Left ventricle myocardium inferior (tissue), 1 donor: ENCODE data around the gene EXOC2. TPM values are rescaled to one million over a fixed set of nuclear protein-coding genes. Genes with fewer than 3 reads are reported as not detected.

ENCODE experiments used
- DNase-seq: peaks from one replicate; pipeline ENCODE4 v3.0.0-alpha.2; 2020
- H3K27ac ChIP-seq: fragments of 200-600 bp; replicated peaks from 2 replicates; pipeline ENCODE4 v1.8.0; 2021
- H3K27me3 ChIP-seq: fragments of 200-600 bp; 2 replicates; pipeline ENCODE4 v1.8.0; 2021; ENCODE audit warnings: low read depth
- H3K36me3 ChIP-seq: fragments of 200-600 bp; 2 replicates; pipeline ENCODE4 v1.8.0; 2021
- H3K4me1 ChIP-seq: fragments of 200-600 bp; 2 replicates; pipeline ENCODE4 v1.8.0; 2021
- H3K4me3 ChIP-seq: fragments of 200-600 bp; 2 replicates; pipeline ENCODE4 v1.8.0; 2021; ENCODE audit warnings: mild to moderate bottlenecking, moderate library complexity
- H3K9me3 ChIP-seq: fragments of 200-600 bp; replicated peaks from 2 replicates; pipeline ENCODE4 v1.8.0; 2021
- CTCF ChIP-seq: fragments of 200-600 bp; IDR thresholded peaks from 2 replicates; pipeline ENCODE4 v1.8.0; 2021; ENCODE audit warnings: antibody characterized with exemption, mild to moderate bottlenecking, borderline replicate concordance
- intact Hi-C: fragments of 100-400 bp; cut with micrococcal nuclease; formaldehyde crosslinking; loops from one replicate; pipeline ENCODE4 v1.11.0; 2022
- total RNA-seq: library from RNA; stranded (reverse); fragmentation: NEBNext Ultra II Directional; extraction: Animal tissue kit (Norgen Biotek cat#: 25700); gene quantifications from one replicate; pipeline ENCODE4 v1.2.1, GENCODE V29; 2021
- donor health status: DM: no; HTN: yes; CAD: no; lungs with severe emphysema.

Gene EXOC2
- total RNA-seq, 1 donor from 2014 or later: 15.6 TPM

GRCh38 chr6:656460-657252 is 36.3 kb downstream of the EXOC2 start, which contains the start of gene HUS1B:
Gene HUS1B (minus strand): TSS chr6:657100. CDS start chr6:656944, 156 bp downstream.
- Histone ChIP-seq H3K9me3 (peaks cover 23% of the 10 kb centered on the region), H3K4me1 (peaks cover 52% of the 10 kb centered on the region), H3K27me3 (no peaks in the 10 kb centered on the region), H3K4me3 (no peak within 1 kb of the TSS), H3K27ac (peak within 1 kb of the TSS; percentile 41), H3K36me3 (peaks cover 23% of the 10 kb centered on the region)
- no peak for DNase-seq
- no peak for TF ChIP-seq CTCF
- intact Hi-C loops: no loop called here

DNA sequence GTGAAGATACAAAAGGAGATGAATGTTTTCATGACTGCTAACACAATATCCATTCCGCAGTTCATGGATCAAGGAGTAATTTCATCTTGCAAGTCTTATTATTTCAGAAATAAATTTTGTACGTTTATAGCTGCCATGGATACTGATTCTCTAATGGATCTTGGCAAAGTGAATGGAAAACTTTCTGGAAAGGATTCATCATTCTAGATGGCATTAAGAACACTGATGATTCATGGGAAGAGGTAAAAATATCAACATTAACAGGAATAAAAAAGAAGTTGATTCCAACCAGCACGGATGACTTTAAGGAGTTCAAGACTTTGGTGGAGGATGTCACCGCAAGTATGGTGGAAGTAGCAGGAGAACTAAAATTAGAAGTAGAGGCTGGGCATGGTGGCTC is 38.8 kb downstream of the EXOC2 start:
- no peak overlapping the region for H3K4me3 ChIP-seq
- no peak for TF ChIP-seq CTCF
- H3K27ac ChIP-seq: no peak overlapping the region
- H3K4me1 ChIP-seq: peaks cover 34% of the 10 kb centered on the region
- H3K9me3 ChIP-seq: peaks cover 23% of the 10 kb centered on the region
- peaks cover 23% of the 10 kb centered on the region for H3K36me3 ChIP-seq
- no peaks in the 10 kb centered on the region for H3K27me3 ChIP-seq
- DNase-seq: no peak
- intact Hi-C loops: no loop called here

GRCh38 chr6:652865-653264 is 40.1 kb downstream of the EXOC2 start:
- TF ChIP-seq CTCF: no peak
- Histone ChIP-seq H3K27me3 (no peaks in the 10 kb centered on the region), H3K27ac (no peak overlapping the region), H3K9me3 (peaks cover 23% of the 10 kb centered on the region), H3K4me3 (no peak overlapping the region), H3K36me3 (peaks cover 23% of the 10 kb centered on the region), H3K4me1 (peaks cover 21% of the 10 kb centered on the region)
- no peak for DNase-seq
- intact Hi-C loops: no loop called here

DNA sequence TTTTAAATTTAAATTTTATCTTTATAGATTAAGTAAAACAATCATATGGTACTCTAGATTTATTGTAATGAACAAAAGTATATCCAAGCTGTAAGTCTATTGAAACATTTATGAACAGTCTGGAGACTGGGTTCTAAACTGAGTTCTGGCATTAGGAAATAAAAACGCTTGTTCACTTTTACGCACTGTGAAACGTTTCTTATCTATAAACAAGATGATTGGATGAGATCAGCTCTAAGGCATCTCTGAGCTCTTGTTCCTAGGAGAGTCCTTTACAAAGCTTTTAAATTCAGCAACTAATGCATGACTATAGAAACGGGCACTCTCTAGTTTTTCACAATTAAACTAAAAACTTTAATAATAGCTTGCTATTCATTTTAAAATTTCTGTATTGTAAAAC is 42.8 kb downstream of the EXOC2 start:
- TF ChIP-seq CTCF: no peak
- Histone ChIP-seq H3K4me3 (no peak overlapping the region), H3K36me3 (peaks cover 11% of the 10 kb centered on the region), H3K9me3 (peaks cover 13% of the 10 kb centered on the region), H3K27ac (no peak overlapping the region), H3K4me1 (peaks cover 11% of the 10 kb centered on the region), H3K27me3 (no peaks in the 10 kb centered on the region)
- intact Hi-C loops: no loop called here
- no peak for DNase-seq

DNA sequence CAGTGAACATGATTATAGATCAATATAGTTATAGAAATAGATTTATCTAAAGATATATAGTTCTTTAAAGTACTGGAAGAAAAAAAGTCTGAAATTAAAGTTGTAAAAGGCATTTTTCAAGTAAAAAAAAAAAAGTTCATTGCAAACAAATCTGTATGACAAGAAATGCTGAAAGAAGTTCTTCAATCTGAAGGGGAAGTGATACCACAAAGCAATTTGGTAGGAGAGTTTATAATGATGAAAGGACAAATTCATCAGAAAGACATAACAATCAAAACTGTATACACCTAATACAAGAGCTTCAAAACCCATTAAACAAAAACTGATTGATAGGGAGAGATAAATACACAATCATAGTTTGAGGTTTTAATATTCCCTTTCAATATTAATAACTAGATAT is 50.1 kb downstream of the EXOC2 start:
- no peaks in the 10 kb centered on the region for H3K36me3 ChIP-seq
- H3K27me3 ChIP-seq: no peaks in the 10 kb centered on the region
- no peak for DNase-seq
- peaks cover 3% of the 10 kb centered on the region for H3K9me3 ChIP-seq
- intact Hi-C loops: no loop called here
- no peak overlapping the region for H3K4me3 ChIP-seq
- no peak overlapping the region for H3K27ac ChIP-seq
- no peak for TF ChIP-seq CTCF
- peaks cover 6% of the 10 kb centered on the region for H3K4me1 ChIP-seq
